HG02885 (cell line): ENCODE measurements around the gene NET1.
A peak's percentile ranks its signal among the peaks of the same experiment; 100 is the strongest.
"Not testable (repeated sequence)": the region's sequence is repeated elsewhere in the genome, so short reads cannot be mapped to it uniquely, and the experiment has no call there.

Experiments used
- ATAC-seq: cut with Tn5 transposase; IDR thresholded peaks from one replicate; pipeline ENCODE4 v1.9.1; 2021; ENCODE audit warnings: mild to moderate bottlenecking; ENCODE audit not compliant: unreplicated experiment, poor library complexity

Gene NET1

GRCh38 chr10:5396556-5397300, 15.6 kb upstream of the NET1 start:
- no peak for ATAC-seq

GRCh38 chr10:5399332-5399731, 13.0 kb upstream of the NET1 start:
- ATAC-seq: no peak

GRCh38 chr10:5400468-5401240, 11.7 kb upstream of the NET1 start:
- ATAC-seq: no peak

GRCh38 chr10:5402798-5403197, 9.6 kb upstream of the NET1 start:
- no peak for ATAC-seq

- ATAC-seq: no peak
These were observed 7.9 kb upstream of the NET1 start, which contains the start of gene TUBAL3 for GRCh38 chr10:5404208-5405041. TUBAL3 (minus strand) TSS chr10:5404828; CDS start chr10:5404792, 36 bp downstream.

GRCh38 chr10:5406918-5407317, 5.4 kb upstream of the NET1 start:
- no peak for ATAC-seq

GRCh38 chr10:5410787-5411186, 1.6 kb upstream of the NET1 start:
- ATAC-seq: not testable (repeated sequence)

GRCh38 chr10:5411941-5412276, 448 bp upstream of the NET1 start:
- peak; percentile 2 for ATAC-seq

GRCh38 chr10:5413012-5413938, 918 bp downstream of the NET1 start:
- ATAC-seq: no peak

- no peak for ATAC-seq
These were observed 4.6 kb downstream of the NET1 start for GRCh38 chr10:5416981-5417380.

GRCh38 chr10:5418584-5418983, 6.2 kb downstream of the NET1 start:
- no peak for ATAC-seq

GRCh38 chr10:5419466-5420094, 7.2 kb downstream of the NET1 start:
- no peak for ATAC-seq

- no peak for ATAC-seq
These were observed 11.4 kb downstream of the NET1 start for GRCh38 chr10:5423771-5424170.

GRCh38 chr10:5424751-5425150, 12.4 kb downstream of the NET1 start:
- no peak for ATAC-seq

GRCh38 chr10:5428133-5428532, 15.8 kb downstream of the NET1 start:
- no peak for ATAC-seq

- ATAC-seq: no peak
These were observed 20.8 kb downstream of the NET1 start for GRCh38 chr10:5433182-5433581.

- ATAC-seq: peak; percentile 65
These were observed 21.8 kb downstream of the NET1 start for GRCh38 chr10:5434017-5434753.

- ATAC-seq: no peak
These were observed 23.0 kb downstream of the NET1 start for GRCh38 chr10:5435328-5435727.

GRCh38 chr10:5440206-5440605, 27.8 kb downstream of the NET1 start:
- ATAC-seq: no peak
